GM21367 (cell line): ENCODE measurements around the gene APOBEC2.
"Not testable (repeated sequence)": the region's sequence is repeated elsewhere in the genome, so short reads cannot be mapped to it uniquely, and the experiment has no call there.

Experiments used
- ATAC-seq: cut with Tn5 transposase; IDR thresholded peaks from one replicate; pipeline ENCODE4 v1.9.1; 2021; ENCODE audit not compliant: unreplicated experiment

APOBEC2 gene

DNA sequence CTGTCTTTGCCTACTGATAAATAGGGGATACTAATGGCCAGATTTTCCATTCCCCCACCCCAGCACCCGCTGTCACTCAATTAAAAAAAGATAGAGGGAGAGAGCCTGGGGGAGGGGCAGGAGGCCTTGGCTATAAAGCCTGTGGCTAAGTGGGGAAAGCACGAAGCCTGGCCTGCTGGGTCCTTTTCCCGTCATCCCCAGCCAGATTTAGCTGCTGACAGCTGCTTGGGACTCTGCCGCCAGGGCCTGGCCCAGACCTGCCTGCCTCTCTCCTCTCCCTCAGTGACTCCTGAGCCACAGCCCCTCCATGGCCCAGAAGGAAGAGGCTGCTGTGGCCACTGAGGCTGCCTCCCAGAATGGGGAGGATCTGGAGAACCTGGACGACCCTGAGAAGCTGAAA, at the start of gene APOBEC2:
TSS of gene APOBEC2 (plus strand) at position 162 of the 400 bp plus-strand sequence. CDS start at position 308, 146 bp downstream.
- no peak for ATAC-seq

DNA sequence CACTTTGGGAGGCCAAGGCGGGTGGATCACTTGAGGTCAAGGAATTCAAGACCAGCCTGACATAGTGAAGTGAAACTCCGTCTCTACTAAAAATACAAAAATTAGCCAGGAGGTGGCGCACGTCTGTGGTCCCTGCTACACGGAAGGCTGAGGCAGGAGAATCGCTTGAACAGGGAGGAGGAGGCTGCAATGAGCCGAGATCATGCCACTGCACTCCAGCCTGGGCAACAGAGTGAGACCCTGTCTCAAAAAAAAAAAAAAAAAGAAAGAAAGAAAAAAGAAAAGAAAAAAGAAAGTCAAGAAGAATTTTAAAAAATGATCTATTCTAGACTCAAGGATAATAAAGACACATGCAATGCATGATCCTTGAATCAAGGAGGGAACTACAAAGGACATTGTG, 46.8 kb upstream of the APOBEC2 start:
- not testable (repeated sequence) for ATAC-seq

DNA sequence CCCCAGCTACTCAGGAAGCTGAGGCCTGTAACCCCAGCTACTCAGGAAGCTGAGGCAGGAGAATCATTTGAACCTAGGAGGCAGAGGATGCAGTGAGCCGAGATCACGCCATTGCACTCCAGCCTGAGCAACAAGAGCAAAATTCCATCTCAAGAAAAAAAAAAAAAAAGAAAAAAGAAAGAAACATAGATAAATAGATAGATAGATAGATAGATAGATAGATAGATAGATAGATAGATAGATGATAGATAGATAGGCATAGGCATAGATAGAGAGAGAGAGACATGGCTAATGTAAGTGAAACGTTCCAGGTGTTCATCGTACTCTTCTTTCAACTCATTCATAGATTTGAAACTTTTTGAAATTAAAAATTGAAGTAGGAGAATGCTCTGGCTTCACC, 46.0 kb upstream of the APOBEC2 start:
- ATAC-seq: not testable (repeated sequence)

GRCh38 chr6:41008011-41008410, 45.0 kb upstream of the APOBEC2 start:
- no peak for ATAC-seq

DNA sequence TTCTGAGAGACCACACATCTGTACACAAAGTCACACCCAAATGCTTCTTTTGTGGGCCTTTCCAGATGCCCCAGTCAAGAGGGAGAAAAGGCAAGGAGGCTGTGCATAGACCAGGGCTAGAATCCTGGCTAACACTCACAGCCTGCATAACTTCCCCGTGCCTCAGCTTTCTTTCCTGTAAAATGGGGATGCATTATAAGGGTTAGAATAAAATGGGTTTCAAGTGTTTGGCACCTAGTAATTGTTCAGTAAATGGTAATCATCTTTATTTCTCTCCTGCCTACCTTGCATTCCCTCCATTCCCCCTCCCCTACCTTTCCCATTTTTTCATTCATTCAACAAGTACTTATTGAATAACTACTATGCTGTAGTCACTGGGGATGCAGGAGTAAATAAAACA, 43.3 kb upstream of the APOBEC2 start:
- ATAC-seq: no peak

DNA sequence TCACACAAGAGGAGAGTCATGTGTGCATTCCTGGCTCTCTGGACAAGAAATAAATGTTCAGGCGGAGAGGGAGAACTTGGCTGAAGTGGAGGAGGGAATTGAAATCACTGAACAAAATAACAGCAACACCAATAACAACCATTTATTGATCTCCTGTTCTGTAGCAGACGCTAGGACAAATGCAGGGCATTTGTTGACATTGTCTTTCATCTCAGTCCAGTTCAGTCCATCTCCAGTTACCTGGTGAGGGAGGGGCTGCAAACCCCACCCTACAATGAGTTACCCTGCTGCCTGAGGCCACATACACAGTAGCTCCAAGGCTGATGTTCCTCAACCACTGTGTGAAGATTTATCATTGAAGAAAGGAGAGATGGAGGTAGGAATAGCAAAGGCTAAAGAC, 41.3 kb upstream of the APOBEC2 start:
- no peak for ATAC-seq

GRCh38 chr6:41013466-41014153, 39.4 kb upstream of the APOBEC2 start:
- no peak for ATAC-seq

GRCh38 chr6:41014780-41015179, 38.2 kb upstream of the APOBEC2 start:
- no peak for ATAC-seq

DNA sequence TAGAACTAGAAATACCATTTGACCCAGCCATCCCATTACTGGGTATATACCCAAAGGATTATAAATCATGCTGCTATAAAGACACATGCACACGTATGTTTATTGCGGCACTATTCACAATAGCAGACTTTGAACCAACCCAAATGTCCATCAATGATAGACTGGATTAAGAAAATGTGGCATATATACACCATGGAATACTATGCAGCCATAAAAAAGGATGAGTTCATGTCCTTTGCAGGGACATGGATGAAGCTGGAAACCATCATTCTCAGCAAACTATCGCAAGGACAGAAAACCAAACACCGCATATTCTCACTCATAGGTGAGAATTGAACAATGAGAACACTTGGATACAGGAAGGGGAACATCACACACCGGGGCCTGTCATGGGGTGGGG, 37.1 kb upstream of the APOBEC2 start:
- not testable (repeated sequence) for ATAC-seq

DNA sequence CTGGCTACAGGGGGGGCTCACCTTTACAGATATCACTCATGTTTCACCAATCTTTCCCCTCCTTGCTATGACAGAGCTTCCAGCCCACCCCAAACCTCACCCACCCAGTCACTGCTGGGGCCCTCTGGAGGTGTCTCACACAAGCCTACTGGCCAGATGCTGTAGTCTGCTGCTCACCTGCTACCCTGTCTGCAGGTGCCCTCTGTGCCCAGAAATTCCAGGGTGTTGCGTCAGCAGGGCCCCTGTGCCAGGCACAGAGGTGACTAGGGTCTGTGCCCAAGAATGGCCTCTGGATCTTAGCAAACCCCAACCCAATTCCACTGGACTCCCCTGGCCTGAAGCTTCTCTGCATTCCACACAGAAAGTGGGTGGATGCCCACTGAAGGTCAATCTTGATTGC, 35.3 kb upstream of the APOBEC2 start:
- no peak for ATAC-seq

GRCh38 chr6:41021832-41022231, 31.2 kb upstream of the APOBEC2 start:
- ATAC-seq: no peak

DNA sequence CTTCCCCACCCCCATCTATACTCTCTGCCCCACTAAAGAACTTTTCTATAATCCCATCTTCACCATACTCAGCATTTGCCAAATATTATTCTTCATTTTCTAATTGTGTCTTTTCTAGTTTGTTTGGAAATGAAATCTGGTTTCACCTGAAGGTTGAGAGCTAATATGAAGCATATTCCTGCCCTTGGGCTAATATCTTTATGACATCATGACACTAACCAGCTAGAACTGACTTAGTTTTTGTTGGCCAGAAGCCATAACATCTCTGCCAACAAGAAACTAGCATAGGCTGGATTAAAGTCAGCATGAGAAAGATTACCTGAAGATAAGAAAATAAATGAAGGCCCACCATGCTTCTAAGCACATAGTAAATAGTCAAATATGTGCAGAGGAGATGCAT, 30.7 kb upstream of the APOBEC2 start:
- no peak for ATAC-seq

- ATAC-seq: no peak
Measured at GRCh38 chr6:41023114-41023513, 29.9 kb upstream of the APOBEC2 start.

DNA sequence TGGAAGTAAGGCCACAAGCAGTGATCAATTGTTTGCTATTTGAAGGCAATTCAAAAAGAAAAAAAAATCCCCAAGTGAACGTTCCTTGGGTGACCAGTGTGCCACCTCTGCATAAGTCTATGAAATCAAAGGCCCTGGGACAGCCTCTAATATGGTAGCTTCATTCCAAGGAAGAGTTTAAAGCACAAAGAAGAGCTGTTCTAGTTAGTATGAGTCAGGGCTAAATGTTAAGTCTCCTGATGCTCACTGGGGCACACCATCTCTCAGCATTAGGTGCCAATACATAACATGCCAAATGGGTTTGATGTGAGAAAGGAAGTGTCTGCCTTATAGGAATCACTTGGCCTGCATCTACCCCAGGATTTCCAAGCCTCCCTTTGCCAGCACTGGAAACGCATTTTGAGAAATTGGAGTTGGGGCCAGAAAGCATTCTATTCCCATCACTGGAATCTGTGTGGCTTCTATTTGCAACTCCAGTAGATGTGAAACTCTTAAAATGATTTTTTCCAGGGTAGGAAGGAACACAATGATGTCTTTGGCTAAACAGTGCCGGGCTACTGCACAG, 27.0 kb upstream of the APOBEC2 start:
- no peak for ATAC-seq

GRCh38 chr6:41027241-41027640, 25.8 kb upstream of the APOBEC2 start:
- no peak for ATAC-seq

- peak; percentile 82 for ATAC-seq
Measured at GRCh38 chr6:41027799-41028560, 25.0 kb upstream of the APOBEC2 start.

DNA sequence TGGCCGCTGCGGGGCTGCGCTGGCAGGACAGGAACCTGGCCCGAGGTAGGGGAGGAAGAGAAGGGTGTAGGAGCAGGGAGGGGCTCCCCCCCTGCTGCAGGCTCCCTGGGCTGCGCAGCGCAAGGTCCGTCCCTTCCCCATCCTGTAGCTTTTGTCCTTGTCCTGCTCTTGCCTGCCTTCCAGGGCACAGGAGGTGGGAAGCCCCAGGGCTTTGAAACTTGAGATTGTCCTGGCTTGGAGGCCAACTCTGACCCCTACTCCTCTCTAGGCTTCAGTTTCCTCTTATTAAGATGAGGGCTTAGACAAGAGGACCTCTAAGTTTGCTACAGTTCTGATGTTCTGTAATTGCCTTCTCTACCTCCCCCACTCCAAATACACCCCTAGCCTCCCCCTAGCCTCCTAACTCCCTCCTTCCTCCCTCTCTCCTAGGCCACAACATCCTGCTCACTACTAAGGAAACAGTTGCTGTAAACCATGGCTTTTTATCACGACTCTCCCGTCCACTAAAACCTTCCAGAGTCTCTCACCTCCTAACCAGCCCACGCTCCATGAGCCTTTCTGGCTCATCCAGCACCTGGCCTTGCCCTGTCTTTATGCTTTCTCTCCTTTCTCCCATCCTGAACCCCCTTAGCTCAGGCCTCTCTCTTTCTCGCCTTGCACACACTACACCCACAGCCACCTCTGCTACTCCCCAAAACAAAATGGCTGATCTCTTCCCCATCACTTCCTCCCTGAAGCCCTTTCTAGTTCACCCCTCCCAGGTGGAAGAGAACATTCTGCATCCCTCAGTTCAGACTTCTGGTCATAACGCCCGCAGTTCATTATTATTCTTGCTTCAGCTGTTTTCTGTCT, 24.2 kb upstream of the APOBEC2 start:
- peak; percentile 29 for ATAC-seq

DNA sequence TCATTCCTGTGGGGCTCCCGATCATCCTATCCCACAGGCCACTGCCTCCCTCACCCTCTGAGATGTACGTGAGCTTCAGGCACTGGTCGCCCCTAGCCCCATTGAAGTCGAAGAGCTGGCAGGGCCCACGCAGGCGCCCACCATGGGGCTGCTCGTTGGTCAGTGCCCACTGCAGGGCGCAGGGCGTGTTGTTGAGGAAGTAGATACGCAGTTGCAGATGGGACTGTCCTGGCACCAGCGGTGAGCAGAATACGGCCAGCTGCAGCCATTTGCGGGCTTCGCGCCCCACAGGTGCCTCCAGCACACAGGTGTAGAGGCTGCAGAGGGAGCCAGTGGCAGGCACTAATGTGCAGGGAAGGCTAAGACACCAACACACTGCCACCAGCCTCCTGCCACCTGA, 20.2 kb upstream of the APOBEC2 start:
- no peak for ATAC-seq

- ATAC-seq: no peak
Measured at GRCh38 chr6:41033776-41034175, 19.2 kb upstream of the APOBEC2 start.

DNA sequence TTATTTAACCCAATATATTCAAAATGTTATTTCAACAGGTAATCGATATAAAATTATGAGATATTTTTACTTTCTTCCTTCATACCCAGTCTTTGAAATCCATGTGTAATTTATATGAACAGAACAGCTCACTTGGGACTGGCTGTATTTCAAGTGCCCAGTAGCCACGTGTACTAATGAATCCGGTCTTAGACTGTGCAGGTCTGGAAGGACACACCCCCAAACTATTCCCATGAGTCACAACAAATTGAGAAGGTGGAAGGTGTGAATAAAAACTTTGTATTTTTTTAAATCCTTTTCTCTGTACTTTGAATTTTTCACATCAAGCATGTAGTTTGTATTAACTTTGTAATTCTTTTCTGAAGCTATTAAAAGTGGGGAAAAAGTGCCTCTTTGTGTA, 16.8 kb upstream of the APOBEC2 start:
- ATAC-seq: no peak

DNA sequence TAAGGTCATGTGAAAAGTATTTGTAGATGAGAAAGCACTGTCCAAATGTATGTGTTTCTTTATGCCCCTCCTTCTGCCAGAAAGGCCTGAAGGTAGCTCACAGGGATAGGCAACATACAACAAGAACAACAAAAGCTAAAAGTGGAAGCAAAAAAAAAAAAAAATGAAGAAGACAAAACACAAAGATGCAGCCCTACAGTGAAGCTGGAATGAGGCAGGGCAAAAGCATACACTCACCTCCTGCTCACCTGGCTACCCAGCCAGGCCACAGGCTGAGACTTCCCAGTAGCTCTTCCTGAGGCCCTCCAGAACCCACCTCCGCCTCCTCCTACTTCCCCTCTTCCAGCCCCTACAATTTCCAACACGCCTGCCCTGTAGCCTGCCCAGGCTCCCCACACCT, 16.4 kb upstream of the APOBEC2 start:
- no peak for ATAC-seq
